HCEC 1CT (cell line): ENCODE measurements around the gene MARCHF5.
"Not testable (repeated sequence)": the region's sequence is repeated elsewhere in the genome, so short reads cannot be mapped to it uniquely, and the experiment has no call there.

Experiments
- DNase-seq: peaks from one replicate; pipeline ENCODE4 v3.0.0-alpha.2; 2017

MARCHF5 gene

GRCh38 chr10:92393173-92393572, 102.2 kb downstream of the MARCHF5 start:
- DNase-seq: not testable (repeated sequence)

- DNase-seq: no peak
These were observed 104.3 kb downstream of the MARCHF5 start for GRCh38 chr10:92395271-92395670.

- not testable (repeated sequence) for DNase-seq
These were observed 111.3 kb downstream of the MARCHF5 start for GRCh38 chr10:92402234-92402633.
